IMR-90 (cell line): Measurements from ENCODE around the gene C1QTNF3. TPM values are rescaled to one million over a fixed set of nuclear protein-coding genes. Genes with fewer than 3 reads are reported as not detected.
"Not testable (repeated sequence)": the region's sequence is repeated elsewhere in the genome, so short reads cannot be mapped to it uniquely, and the experiment has no call there.

Experiments
- ATAC-seq: fragments of 200-7000 bp; cut with Tn5 transposase; 2 replicates; pipeline ENCODE4 v1.9.1; 2020; ENCODE audit warnings: low read depth, mild to moderate bottlenecking, moderate library complexity
- BruUV-seq: library from RNA; stranded (reverse); fragments of 400-500 nt; replicated peaks from 2 replicates; lab custom pipeline; 2021; lab: Mats Ljungman, UMichigan
- CTCF ChIA-PET: fragments of 300-600 bp; formaldehyde crosslinking; extraction: SDS; loops from one replicate; lab custom pipeline; 2021; ENCODE audit warnings: antibody characterized with exemption; lab: Yijun Ruan, JAX
- POLR2A ChIA-PET: fragments of 300-600 bp; sonication (Branson Sonifier 250); formaldehyde crosslinking; loops from one replicate; lab custom pipeline; 2022; ENCODE audit warnings: antibody characterized with exemption; ENCODE audit not compliant: unreplicated experiment; lab: Charles Lee
- DNase-seq: peaks from one replicate; pipeline ENCODE4 v3.0.0; 2013
- H2AFZ ChIP-seq: replicated peaks from 2 replicates; pipeline ENCODE3; 2013; ENCODE audit warnings: low read length, mild to moderate bottlenecking; ENCODE audit not compliant: poor library complexity
- H2AK5ac ChIP-seq: 2 replicates; pipeline ENCODE4 v1.6.1; 2013; ENCODE audit warnings: low read depth, low read length, inconsistent platforms
- H2AK9ac ChIP-seq: replicated peaks from 2 replicates; pipeline ENCODE3; 2013; ENCODE audit warnings: mild to moderate bottlenecking, low read depth, low read length, moderate library complexity; ENCODE audit not compliant: poor library complexity
- H2BK120ac ChIP-seq: 2 replicates; pipeline ENCODE4 v1.6.1; 2013; ENCODE audit warnings: low read depth, low read length, inconsistent platforms
- H2BK15ac ChIP-seq: 3 replicates; pipeline ENCODE4 v1.6.1; 2013; ENCODE audit warnings: low read depth, low read length, inconsistent platforms
- H2BK20ac ChIP-seq: 2 replicates; pipeline ENCODE4 v1.6.1; 2013; ENCODE audit warnings: low read depth, mild to moderate bottlenecking, inconsistent platforms, low read length, moderate library complexity
- H2BK5ac ChIP-seq: 2 replicates; pipeline ENCODE4 v1.6.1; 2013; ENCODE audit warnings: mild to moderate bottlenecking, low read depth, low read length, inconsistent platforms; ENCODE audit not compliant: poor library complexity, severe bottlenecking
- H3K14ac ChIP-seq: replicated peaks from 2 replicates; pipeline ENCODE4 v1.6.1; 2013; ENCODE audit warnings: low read depth, low read length, inconsistent platforms
- H3K18ac ChIP-seq: 2 replicates; pipeline ENCODE4 v1.6.1; 2013; ENCODE audit warnings: low read depth, low read length, control low read depth
- H3K23ac ChIP-seq: 2 replicates; pipeline ENCODE4 v1.6.1; 2013; ENCODE audit warnings: low read depth, low read length, inconsistent platforms
- H3K27ac ChIP-seq: 2 replicates; pipeline ENCODE4 v1.5.1; 2013; ENCODE audit warnings: mild to moderate bottlenecking, control low read depth, low read length; ENCODE audit not compliant: insufficient read depth
- H3K27me3 ChIP-seq: 2 replicates; pipeline ENCODE4 v1.6.1; 2013; ENCODE audit warnings: low read length; ENCODE audit not compliant: control insufficient read depth, insufficient read depth
- H3K36me3 ChIP-seq: 2 replicates; pipeline ENCODE4 v1.6.1; 2013; ENCODE audit warnings: low read length, mixed read lengths; ENCODE audit not compliant: control insufficient read depth, insufficient read depth
- H3K4ac ChIP-seq: 2 replicates; pipeline ENCODE4 v1.6.1; 2013; ENCODE audit warnings: low read depth, low read length, inconsistent platforms
- H3K4me1 ChIP-seq: 2 replicates; pipeline ENCODE4 v1.6.1; 2013; ENCODE audit warnings: low read length, mixed read lengths; ENCODE audit not compliant: control insufficient read depth, insufficient read depth
- H3K4me2 ChIP-seq: 2 replicates; pipeline ENCODE4 v1.6.1; 2013; ENCODE audit warnings: low read depth, mild to moderate bottlenecking, control low read depth, low read length, moderate library complexity
- H3K4me3 ChIP-seq: 2 replicates; pipeline ENCODE4 v1.5.1; 2013; ENCODE audit warnings: low read depth, mild to moderate bottlenecking, control low read depth, low read length, moderate library complexity; ENCODE audit not compliant: insufficient read depth
- H3K56ac ChIP-seq: 2 replicates; pipeline ENCODE4 v1.6.1; 2013; ENCODE audit warnings: low read length, inconsistent platforms; ENCODE audit not compliant: insufficient read depth; ENCODE audit errors: extremely low read depth
- H3K79me1 ChIP-seq, 2 experiments: 2 replicates each; pipeline ENCODE4 v1.6.1; 2013; ENCODE audit warnings: low read length in 2 of 2, inconsistent platforms in 1 of 2, low read depth in 1 of 2
- H3K9ac ChIP-seq: 2 replicates; pipeline ENCODE4 v1.6.1; 2013; ENCODE audit warnings: low read depth, low read length, control low read depth
- H3K9me1 ChIP-seq: 2 replicates; pipeline ENCODE4 v1.6.1; 2013; ENCODE audit warnings: low read length, inconsistent platforms; ENCODE audit not compliant: insufficient read depth
- H3K9me3 ChIP-seq: 2 replicates; pipeline ENCODE4 v1.6.1; 2013; ENCODE audit warnings: low read length; ENCODE audit not compliant: control insufficient read depth, insufficient read depth
- H4K20me1 ChIP-seq: 2 replicates; pipeline ENCODE4 v1.6.1; 2013; ENCODE audit warnings: low read length, inconsistent platforms; ENCODE audit not compliant: insufficient read depth
- H4K5ac ChIP-seq: 2 replicates; pipeline ENCODE4 v1.6.1; 2013; ENCODE audit warnings: mild to moderate bottlenecking, low read depth, low read length, control low read depth
- H4K8ac ChIP-seq, 2 experiments: 2 replicates each; pipeline ENCODE4 v1.6.1; 2013; ENCODE audit warnings: low read depth in 2 of 2, low read length in 2 of 2, control low read depth in 1 of 2, inconsistent platforms in 1 of 2
- H4K91ac ChIP-seq: 2 replicates; pipeline ENCODE4 v1.6.1; 2013; ENCODE audit warnings: low read depth, low read length, inconsistent platforms; ENCODE audit not compliant: insufficient read depth
- WGBS, 2 experiments: methylation state at CpG; one replicate each; pipeline versions ENCODE4 v1.1.5 to v1.1.7; 2013; ENCODE audit warnings: missing lambda C conversion rate in 2 of 2; ENCODE audit not compliant: insufficient read length in 1 of 2; ENCODE audit errors: extremely low coverage in 2 of 2; 5-methylcytosine and 5-hydroxymethylcytosine counted together
- dilution Hi-C: fragments of 300-500 bp; cut with HindIII; formaldehyde crosslinking; loops from one replicate; pipeline ENCODE4 v1.14.3; 2018; ENCODE audit warnings: low sequenced_read_pairs; ENCODE audit not compliant: unreplicated experiment
- in situ Hi-C: fragments of 300-500 bp; cut with MboI; formaldehyde crosslinking; loops from 3 replicates; pipeline ENCODE4 v1.14.3; 2019; ENCODE audit warnings: low sequenced_read_pairs, inconsistent platforms, mixed read lengths
- intact Hi-C: fragments of 100-400 bp; cut with micrococcal nuclease; formaldehyde crosslinking; loops from 2 replicates; pipeline ENCODE4 v1.10.0; 2022
- polyA plus RNA-seq, 3 experiments: library from polyadenylated mRNA; depleted of rRNA; stranded (reverse); fragments of >200 nt; gene quantifications; 2 replicates each; pipeline ENCODE4 v1.2.3, GENCODE V29; 2012; ENCODE audit warnings: low replicate concordance in 1 of 3
- total RNA-seq: library from RNA; depleted of rRNA; stranded (reverse); fragments of >200 nt; gene quantifications from 2 replicates; pipeline ENCODE4 v1.2.3, GENCODE V29; 2012

Gene C1QTNF3
- total and polyA plus RNA-seq, 2 of the 4 experiments (the other 2 are of a cell fraction): 1.0 to 1.4 TPM

DNA sequence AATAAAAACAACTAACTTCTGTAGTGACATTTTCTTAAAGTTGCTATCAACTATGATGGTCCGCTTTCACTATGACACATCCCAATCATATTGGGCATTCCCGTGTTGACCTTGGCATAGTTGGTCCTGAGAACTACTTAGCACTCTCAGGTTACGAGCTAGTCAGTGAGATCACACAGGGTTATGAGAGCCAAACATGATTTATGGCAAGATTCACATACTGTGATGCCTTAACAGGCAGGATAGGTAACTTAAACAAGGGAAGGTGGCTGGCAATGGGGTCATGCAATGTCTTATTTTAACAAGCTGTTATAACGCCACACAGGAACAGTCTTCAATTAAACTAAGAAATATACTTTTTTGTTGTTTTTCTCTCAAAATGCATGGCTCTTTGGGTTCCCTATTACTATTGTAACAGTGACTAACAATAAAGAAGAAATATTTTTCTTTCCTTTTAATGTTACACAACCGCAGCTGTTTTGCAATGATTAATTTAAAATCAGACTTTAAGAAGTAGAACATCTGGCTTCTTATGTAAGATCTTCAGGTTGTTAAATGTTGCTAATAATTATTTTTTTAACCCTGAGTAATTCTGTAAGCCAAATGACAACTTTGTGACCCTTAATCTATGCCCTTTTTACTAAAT lies 33.8 kb upstream of the C1QTNF3 start:
- H3K36me3 ChIP-seq, H3K4me3 ChIP-seq, H2AFZ ChIP-seq, DNase-seq, H4K20me1 ChIP-seq, H3K27me3 ChIP-seq, BruUV-seq, H3K18ac ChIP-seq, intact Hi-C loops, H4K8ac ChIP-seq, H3K4ac ChIP-seq, H2BK120ac ChIP-seq, H3K4me2 ChIP-seq, H2AK9ac ChIP-seq, H3K4me1 ChIP-seq, POLR2A ChIA-PET, H3K27ac ChIP-seq, H3K79me1 ChIP-seq, H2BK20ac ChIP-seq, H3K56ac ChIP-seq, CTCF ChIA-PET, H4K5ac ChIP-seq, H2BK5ac ChIP-seq, in situ Hi-C loops, H3K9ac ChIP-seq, ATAC-seq, H4K91ac ChIP-seq, H3K14ac ChIP-seq, H2AK5ac ChIP-seq, H3K9me1 ChIP-seq, dilution Hi-C loops, H3K9me3 ChIP-seq, H2BK15ac ChIP-seq, H3K23ac ChIP-seq: not testable (repeated sequence)
- WGBS, 2 experiments: no CpG with 5 or more reads among the region's 5 CpGs

DNA sequence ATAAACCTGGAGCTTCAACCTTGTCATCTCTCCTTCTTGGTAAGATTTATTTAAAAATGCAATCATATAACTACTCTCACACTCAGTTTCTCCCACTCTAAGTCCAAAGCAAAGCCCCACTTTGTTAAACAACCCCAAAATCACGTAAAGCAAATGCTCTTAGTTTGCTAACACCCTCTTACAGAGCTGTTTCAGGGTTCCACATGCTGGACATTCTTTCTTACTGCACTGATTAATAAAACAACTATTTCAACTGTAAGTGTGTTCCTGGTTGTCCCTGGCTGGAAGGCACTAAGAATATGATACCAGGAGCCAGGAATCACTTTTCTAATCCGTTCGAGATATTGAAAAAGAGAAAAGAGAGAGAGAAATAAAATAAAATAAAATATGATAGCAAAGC lies 31.5 kb upstream of the C1QTNF3 start:
- DNase-seq, POLR2A ChIA-PET, in situ Hi-C loops, H3K4me3 ChIP-seq, H4K20me1 ChIP-seq, H2BK5ac ChIP-seq, H2BK20ac ChIP-seq, H3K4me1 ChIP-seq, H3K9me1 ChIP-seq, H3K9ac ChIP-seq, H2AK5ac ChIP-seq, H3K4me2 ChIP-seq, H3K14ac ChIP-seq, H3K4ac ChIP-seq, H4K8ac ChIP-seq, H3K9me3 ChIP-seq, H4K91ac ChIP-seq, H3K79me1 ChIP-seq, CTCF ChIA-PET, H2BK120ac ChIP-seq, H2AK9ac ChIP-seq, dilution Hi-C loops, H3K36me3 ChIP-seq, H3K27me3 ChIP-seq, H3K56ac ChIP-seq, H2AFZ ChIP-seq, intact Hi-C loops, BruUV-seq, H3K23ac ChIP-seq, H4K5ac ChIP-seq, H3K27ac ChIP-seq, H3K18ac ChIP-seq, H2BK15ac ChIP-seq: not testable (repeated sequence)
- WGBS, 2 experiments: no CpG with 5 or more reads among the region's 3 CpGs
- ATAC-seq: peak; percentile 60
